IMR-90 (cell line): ENCODE data around the gene ZFAND6. TPM values are rescaled to one million over a fixed set of nuclear protein-coding genes. Genes with fewer than 3 reads are reported as not detected.
"Not testable (repeated sequence)": the region's sequence is repeated elsewhere in the genome, so short reads cannot be mapped to it uniquely, and the experiment has no call there.

Experiments used
- ATAC-seq: fragments of 200-7000 bp; cut with Tn5 transposase; 2 replicates; pipeline ENCODE4 v1.9.1; 2020; ENCODE audit warnings: low read depth, mild to moderate bottlenecking, moderate library complexity
- BruUV-seq: library from RNA; stranded (reverse); fragments of 400-500 nt; replicated peaks from 2 replicates; lab custom pipeline; 2021; lab: Mats Ljungman, UMichigan
- CTCF ChIA-PET: fragments of 300-600 bp; formaldehyde crosslinking; extraction: SDS; loops from one replicate; lab custom pipeline; 2021; ENCODE audit warnings: antibody characterized with exemption; lab: Yijun Ruan, JAX
- POLR2A ChIA-PET: fragments of 300-600 bp; sonication (Branson Sonifier 250); formaldehyde crosslinking; loops from one replicate; lab custom pipeline; 2022; ENCODE audit warnings: antibody characterized with exemption; ENCODE audit not compliant: unreplicated experiment; lab: Charles Lee
- DNase-seq: peaks from one replicate; pipeline ENCODE4 v3.0.0; 2013
- H2AFZ ChIP-seq: replicated peaks from 2 replicates; pipeline ENCODE3; 2013; ENCODE audit warnings: low read length, mild to moderate bottlenecking; ENCODE audit not compliant: poor library complexity
- H2AK5ac ChIP-seq: 2 replicates; pipeline ENCODE4 v1.6.1; 2013; ENCODE audit warnings: low read depth, low read length, inconsistent platforms
- H2AK9ac ChIP-seq: replicated peaks from 2 replicates; pipeline ENCODE3; 2013; ENCODE audit warnings: mild to moderate bottlenecking, low read depth, low read length, moderate library complexity; ENCODE audit not compliant: poor library complexity
- H2BK120ac ChIP-seq: 2 replicates; pipeline ENCODE4 v1.6.1; 2013; ENCODE audit warnings: low read depth, low read length, inconsistent platforms
- H2BK15ac ChIP-seq: 3 replicates; pipeline ENCODE4 v1.6.1; 2013; ENCODE audit warnings: low read depth, low read length, inconsistent platforms
- H2BK20ac ChIP-seq: 2 replicates; pipeline ENCODE4 v1.6.1; 2013; ENCODE audit warnings: low read depth, mild to moderate bottlenecking, inconsistent platforms, low read length, moderate library complexity
- H2BK5ac ChIP-seq: 2 replicates; pipeline ENCODE4 v1.6.1; 2013; ENCODE audit warnings: mild to moderate bottlenecking, low read depth, low read length, inconsistent platforms; ENCODE audit not compliant: poor library complexity, severe bottlenecking
- H3K14ac ChIP-seq: replicated peaks from 2 replicates; pipeline ENCODE4 v1.6.1; 2013; ENCODE audit warnings: low read depth, low read length, inconsistent platforms
- H3K18ac ChIP-seq: 2 replicates; pipeline ENCODE4 v1.6.1; 2013; ENCODE audit warnings: low read depth, low read length, control low read depth
- H3K23ac ChIP-seq: 2 replicates; pipeline ENCODE4 v1.6.1; 2013; ENCODE audit warnings: low read depth, low read length, inconsistent platforms
- H3K27ac ChIP-seq: 2 replicates; pipeline ENCODE4 v1.5.1; 2013; ENCODE audit warnings: mild to moderate bottlenecking, control low read depth, low read length; ENCODE audit not compliant: insufficient read depth
- H3K27me3 ChIP-seq: 2 replicates; pipeline ENCODE4 v1.6.1; 2013; ENCODE audit warnings: low read length; ENCODE audit not compliant: control insufficient read depth, insufficient read depth
- H3K36me3 ChIP-seq: 2 replicates; pipeline ENCODE4 v1.6.1; 2013; ENCODE audit warnings: low read length, mixed read lengths; ENCODE audit not compliant: control insufficient read depth, insufficient read depth
- H3K4ac ChIP-seq: 2 replicates; pipeline ENCODE4 v1.6.1; 2013; ENCODE audit warnings: low read depth, low read length, inconsistent platforms
- H3K4me1 ChIP-seq: 2 replicates; pipeline ENCODE4 v1.6.1; 2013; ENCODE audit warnings: low read length, mixed read lengths; ENCODE audit not compliant: control insufficient read depth, insufficient read depth
- H3K4me2 ChIP-seq: 2 replicates; pipeline ENCODE4 v1.6.1; 2013; ENCODE audit warnings: low read depth, mild to moderate bottlenecking, control low read depth, low read length, moderate library complexity
- H3K4me3 ChIP-seq: 2 replicates; pipeline ENCODE4 v1.5.1; 2013; ENCODE audit warnings: low read depth, mild to moderate bottlenecking, control low read depth, low read length, moderate library complexity; ENCODE audit not compliant: insufficient read depth
- H3K56ac ChIP-seq: 2 replicates; pipeline ENCODE4 v1.6.1; 2013; ENCODE audit warnings: low read length, inconsistent platforms; ENCODE audit not compliant: insufficient read depth; ENCODE audit errors: extremely low read depth
- H3K79me1 ChIP-seq, 2 experiments: 2 replicates each; pipeline ENCODE4 v1.6.1; 2013; ENCODE audit warnings: low read length in 2 of 2, inconsistent platforms in 1 of 2, low read depth in 1 of 2
- H3K9ac ChIP-seq: 2 replicates; pipeline ENCODE4 v1.6.1; 2013; ENCODE audit warnings: low read depth, low read length, control low read depth
- H3K9me1 ChIP-seq: 2 replicates; pipeline ENCODE4 v1.6.1; 2013; ENCODE audit warnings: low read length, inconsistent platforms; ENCODE audit not compliant: insufficient read depth
- H3K9me3 ChIP-seq: 2 replicates; pipeline ENCODE4 v1.6.1; 2013; ENCODE audit warnings: low read length; ENCODE audit not compliant: control insufficient read depth, insufficient read depth
- H4K20me1 ChIP-seq: 2 replicates; pipeline ENCODE4 v1.6.1; 2013; ENCODE audit warnings: low read length, inconsistent platforms; ENCODE audit not compliant: insufficient read depth
- H4K5ac ChIP-seq: 2 replicates; pipeline ENCODE4 v1.6.1; 2013; ENCODE audit warnings: mild to moderate bottlenecking, low read depth, low read length, control low read depth
- H4K8ac ChIP-seq, 2 experiments: 2 replicates each; pipeline ENCODE4 v1.6.1; 2013; ENCODE audit warnings: low read depth in 2 of 2, low read length in 2 of 2, control low read depth in 1 of 2, inconsistent platforms in 1 of 2
- H4K91ac ChIP-seq: 2 replicates; pipeline ENCODE4 v1.6.1; 2013; ENCODE audit warnings: low read depth, low read length, inconsistent platforms; ENCODE audit not compliant: insufficient read depth
- WGBS, 2 experiments: methylation state at CpG; one replicate each; pipeline versions ENCODE4 v1.1.5 to v1.1.7; 2013; ENCODE audit warnings: missing lambda C conversion rate in 2 of 2; ENCODE audit not compliant: insufficient read length in 1 of 2; ENCODE audit errors: extremely low coverage in 2 of 2; 5-methylcytosine and 5-hydroxymethylcytosine counted together
- dilution Hi-C: fragments of 300-500 bp; cut with HindIII; formaldehyde crosslinking; loops from one replicate; pipeline ENCODE4 v1.14.3; 2018; ENCODE audit warnings: low sequenced_read_pairs; ENCODE audit not compliant: unreplicated experiment
- in situ Hi-C: fragments of 300-500 bp; cut with MboI; formaldehyde crosslinking; loops from 3 replicates; pipeline ENCODE4 v1.14.3; 2019; ENCODE audit warnings: low sequenced_read_pairs, inconsistent platforms, mixed read lengths
- intact Hi-C: fragments of 100-400 bp; cut with micrococcal nuclease; formaldehyde crosslinking; loops from 2 replicates; pipeline ENCODE4 v1.10.0; 2022
- polyA plus RNA-seq, 3 experiments: library from polyadenylated mRNA; depleted of rRNA; stranded (reverse); fragments of >200 nt; gene quantifications; 2 replicates each; pipeline ENCODE4 v1.2.3, GENCODE V29; 2012; ENCODE audit warnings: low replicate concordance in 1 of 3
- total RNA-seq: library from RNA; depleted of rRNA; stranded (reverse); fragments of >200 nt; gene quantifications from 2 replicates; pipeline ENCODE4 v1.2.3, GENCODE V29; 2012

ZFAND6 gene
- total and polyA plus RNA-seq, 2 of the 4 experiments (the other 2 are of a cell fraction): 77.5 to 96.4 TPM

DNA sequence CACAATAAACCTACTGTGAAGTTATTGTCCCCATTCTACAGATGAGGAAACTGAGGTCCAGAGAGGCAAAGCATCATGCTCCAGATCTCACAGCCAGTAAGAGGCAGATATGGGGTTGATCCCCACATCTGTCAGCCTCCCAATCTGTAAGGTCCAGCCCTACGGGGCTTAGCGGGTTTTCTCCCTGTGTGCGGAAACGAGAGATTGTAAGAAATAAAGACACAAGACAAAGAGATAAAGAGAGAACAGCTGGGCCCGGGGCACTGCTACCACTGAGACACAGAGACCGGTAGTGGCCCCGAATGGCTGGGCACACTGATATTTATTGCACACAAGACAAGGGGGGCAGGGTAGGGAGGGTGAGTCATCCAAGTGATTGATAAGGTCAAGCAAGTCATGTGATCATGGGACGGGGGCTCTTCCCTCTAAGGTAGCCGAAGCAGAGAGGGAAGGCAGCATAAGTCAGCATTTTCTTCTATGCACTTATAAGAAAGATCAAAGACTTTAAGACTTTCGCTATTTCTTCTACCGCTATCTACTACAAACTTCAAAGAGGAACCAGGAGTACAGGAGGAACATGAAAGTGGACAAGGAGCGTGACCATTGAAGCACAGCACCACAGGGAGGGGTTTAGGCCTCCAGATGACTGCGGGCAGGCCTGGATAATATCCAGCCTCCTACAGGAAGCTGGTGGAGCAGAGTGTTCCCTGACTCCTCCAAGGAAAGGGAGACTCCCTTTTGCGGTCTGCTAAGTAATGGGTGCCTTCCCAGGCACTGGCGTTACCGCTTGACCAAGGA, 96.1 kb downstream of the ZFAND6 start:
- H3K14ac ChIP-seq, H2AK9ac ChIP-seq, H4K20me1 ChIP-seq, ATAC-seq, H2AFZ ChIP-seq, H4K5ac ChIP-seq, H3K56ac ChIP-seq, H2BK5ac ChIP-seq, dilution Hi-C loops, H3K9ac ChIP-seq, H3K27ac ChIP-seq, H3K23ac ChIP-seq, CTCF ChIA-PET, BruUV-seq, H3K18ac ChIP-seq, intact Hi-C loops, H3K4me2 ChIP-seq, H3K4me3 ChIP-seq, in situ Hi-C loops, H4K8ac ChIP-seq, H3K9me3 ChIP-seq, H2BK20ac ChIP-seq, H3K27me3 ChIP-seq, H2BK15ac ChIP-seq, H2BK120ac ChIP-seq, DNase-seq, H4K91ac ChIP-seq, H3K36me3 ChIP-seq, H3K4ac ChIP-seq, POLR2A ChIA-PET: not testable (repeated sequence)
- H2AK5ac ChIP-seq: 0 out of 2 replicates have a peak overlapping the region, but pooled peaks have one; percentile 51
- WGBS, 2 experiments: 81% methylated on average over 3 of the region's 16 CpGs; no CpG with 5 or more reads in 1 of the 2 experiments
- peaks cover 17% of the 10 kb centered on the region for H3K4me1 ChIP-seq
- H3K79me1 ChIP-seq: peaks cover 17 to 45% of the 10 kb centered on the region in 2 experiments
- H3K9me1 ChIP-seq: peaks cover 17% of the 10 kb centered on the region
